GM20000 (cell line): Measurements from ENCODE around the gene CMIP.

Experiments
- DNase-seq: peaks from one replicate; pipeline ENCODE4 v3.0.0; 2012; ENCODE audit warnings: low spot score
- CTCF ChIP-seq: IDR thresholded peaks from 2 replicates; pipeline ENCODE4 v1.5.1; 2012; ENCODE audit warnings: mild to moderate bottlenecking, control low read depth; ENCODE audit errors: extremely low read depth, missing control alignments

The CMIP gene

DNA sequence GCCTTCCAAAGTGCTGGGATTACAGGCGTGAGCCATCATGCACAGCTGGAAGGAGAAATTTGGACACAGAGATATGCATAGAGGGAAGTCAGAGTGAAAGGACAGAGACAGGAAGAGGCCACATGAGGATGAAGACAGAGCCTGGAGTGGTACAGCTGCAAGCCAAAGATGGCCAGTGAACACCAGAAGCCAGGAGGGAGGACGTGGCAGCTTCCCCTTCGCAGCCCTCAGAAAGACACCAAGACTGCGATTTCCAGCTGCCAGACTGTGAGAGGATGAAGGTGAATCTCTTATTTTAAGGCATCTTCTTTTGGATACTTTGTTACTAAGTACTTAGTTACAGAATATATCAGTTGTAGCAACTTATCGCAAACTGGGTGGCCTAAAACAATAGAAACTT lies 274.0 kb downstream of the CMIP start:
- TF ChIP-seq CTCF: no peak

GRCh38 chr16:81719993-81720392 lies 275.4 kb downstream of the CMIP start:
- TF ChIP-seq CTCF: no peak
- DNase-seq: no peak

More for the DNA sequence above, 274.0 kb downstream of the CMIP start:
- no peak for DNase-seq

- DNase-seq: no peak
- TF ChIP-seq CTCF: no peak
These were observed 276.6 kb downstream of the CMIP start for GRCh38 chr16:81720973-81721906.

- TF ChIP-seq CTCF: no peak
- DNase-seq: peak; percentile 79
These were observed 278.6 kb downstream of the CMIP start for GRCh38 chr16:81723098-81723723.

DNA sequence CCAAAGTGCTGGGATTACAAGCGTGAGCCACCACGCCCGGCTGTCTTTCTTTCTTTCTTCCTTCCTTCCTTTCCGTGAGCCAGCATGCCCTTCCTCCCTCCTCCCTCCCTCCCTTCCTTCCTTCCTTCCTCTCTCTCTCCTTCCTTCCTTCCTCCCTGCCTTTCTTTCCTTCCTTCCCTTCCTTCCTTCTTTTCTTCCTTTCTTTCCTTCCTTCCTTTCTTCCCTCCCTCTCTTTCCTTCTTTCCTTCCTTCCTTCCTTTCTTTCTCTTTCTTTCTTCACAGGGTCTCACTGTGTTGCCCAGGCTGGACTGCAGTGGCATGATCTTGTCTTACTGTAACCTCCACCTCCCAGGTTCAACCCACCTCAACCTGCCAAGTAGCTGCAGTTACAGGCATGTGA lies 283.8 kb downstream of the CMIP start:
- DNase-seq: no peak
- no peak for TF ChIP-seq CTCF

- no peak for DNase-seq
- TF ChIP-seq CTCF: no peak
These were observed 284.8 kb downstream of the CMIP start for GRCh38 chr16:81729451-81729850.
